ENCODE measurements around the gene PRR7. TPM values are rescaled to one million over a fixed set of nuclear protein-coding genes. Genes with fewer than 3 reads are reported as not detected.

The PRR7 gene
- total RNA-seq, 1 experiment from 2014 or later: 39.2 TPM

DNA sequence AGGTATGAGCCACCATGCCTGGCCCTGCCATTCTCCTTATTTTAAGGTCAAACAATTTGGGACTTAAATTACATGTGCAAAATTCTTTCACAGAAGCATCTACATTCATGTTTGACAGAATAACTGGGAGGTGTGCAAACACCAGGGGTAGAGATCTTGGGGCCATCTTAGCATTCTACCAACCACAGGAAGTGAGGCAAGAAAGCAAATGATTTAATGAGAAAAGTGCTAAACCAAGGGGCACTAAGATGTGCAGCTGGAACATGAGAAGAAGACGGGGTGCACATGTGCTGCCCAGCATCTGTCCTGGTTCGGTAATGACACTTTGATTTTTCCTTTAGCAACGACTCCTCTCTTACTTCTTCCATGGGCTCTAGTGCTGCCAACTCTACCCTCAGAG lies 36.0 kb upstream of the PRR7 start:
- DNase-seq (ENCODE audit: low read depth, low spot score): no peak
- POLR2A ChIA-PET: no interaction called here
- no peak overlapping the region for H3K4me3 ChIP-seq (ENCODE audit: low read depth in 2 of 2, low read length in 2 of 2)
- H3K4me1 ChIP-seq (ENCODE audit: control insufficient read depth, insufficient read depth, low read length): no peaks in the 10 kb centered on the region
- in situ Hi-C loops (cut with HindIII; ENCODE audit: low pct_unique_long_range_greater_than_20kb, low sequenced_read_pairs) (no loop called here), intact Hi-C loops (cut with micrococcal nuclease; ENCODE audit: unreplicated experiment) (no loop called here)
- no peaks in the 10 kb centered on the region for H3K36me3 ChIP-seq (ENCODE audit: control insufficient read depth, insufficient read depth, low read length)
- CTCF ChIA-PET: no interaction called here
- ATAC-seq: no peak
- H3K9me3 ChIP-seq (ENCODE audit: control insufficient read depth, insufficient read depth, low read depth, low read length): no peaks in the 10 kb centered on the region
- no TSS peak for BruUV-seq (replicated peaks)
- no peak overlapping the region for H3K27ac ChIP-seq (ENCODE audit: low read length)
- TF ChIP-seq, protein P1, sequence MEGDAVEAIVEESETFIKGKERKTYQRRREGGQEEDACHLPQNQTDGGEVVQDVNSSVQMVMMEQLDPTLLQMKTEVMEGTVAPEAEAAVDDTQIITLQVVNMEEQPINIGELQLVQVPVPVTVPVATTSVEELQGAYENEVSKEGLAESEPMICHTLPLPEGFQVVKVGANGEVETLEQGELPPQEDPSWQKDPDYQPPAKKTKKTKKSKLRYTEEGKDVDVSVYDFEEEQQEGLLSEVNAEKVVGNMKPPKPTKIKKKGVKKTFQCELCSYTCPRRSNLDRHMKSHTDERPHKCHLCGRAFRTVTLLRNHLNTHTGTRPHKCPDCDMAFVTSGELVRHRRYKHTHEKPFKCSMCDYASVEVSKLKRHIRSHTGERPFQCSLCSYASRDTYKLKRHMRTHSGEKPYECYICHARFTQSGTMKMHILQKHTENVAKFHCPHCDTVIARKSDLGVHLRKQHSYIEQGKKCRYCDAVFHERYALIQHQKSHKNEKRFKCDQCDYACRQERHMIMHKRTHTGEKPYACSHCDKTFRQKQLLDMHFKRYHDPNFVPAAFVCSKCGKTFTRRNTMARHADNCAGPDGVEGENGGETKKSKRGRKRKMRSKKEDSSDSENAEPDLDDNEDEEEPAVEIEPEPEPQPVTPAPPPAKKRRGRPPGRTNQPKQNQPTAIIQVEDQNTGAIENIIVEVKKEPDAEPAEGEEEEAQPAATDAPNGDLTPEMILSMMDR (IDR thresholded peaks at IDR 0.05): no peak
- TF ChIP-seq TCF7L2 (IDR thresholded peaks at IDR 0.05; ENCODE audit: low read depth, low read length) (no peak), SIN3A (IDR thresholded peaks at IDR 0.05; ENCODE audit: borderline replicate concordance, insufficient read depth, low read depth, low read length) (no peak), POLR2AphosphoS5 (IDR thresholded peaks at IDR 0.05; ENCODE audit: low read depth, low read length) (no peak)
- TF ChIP-seq, protein P2, sequence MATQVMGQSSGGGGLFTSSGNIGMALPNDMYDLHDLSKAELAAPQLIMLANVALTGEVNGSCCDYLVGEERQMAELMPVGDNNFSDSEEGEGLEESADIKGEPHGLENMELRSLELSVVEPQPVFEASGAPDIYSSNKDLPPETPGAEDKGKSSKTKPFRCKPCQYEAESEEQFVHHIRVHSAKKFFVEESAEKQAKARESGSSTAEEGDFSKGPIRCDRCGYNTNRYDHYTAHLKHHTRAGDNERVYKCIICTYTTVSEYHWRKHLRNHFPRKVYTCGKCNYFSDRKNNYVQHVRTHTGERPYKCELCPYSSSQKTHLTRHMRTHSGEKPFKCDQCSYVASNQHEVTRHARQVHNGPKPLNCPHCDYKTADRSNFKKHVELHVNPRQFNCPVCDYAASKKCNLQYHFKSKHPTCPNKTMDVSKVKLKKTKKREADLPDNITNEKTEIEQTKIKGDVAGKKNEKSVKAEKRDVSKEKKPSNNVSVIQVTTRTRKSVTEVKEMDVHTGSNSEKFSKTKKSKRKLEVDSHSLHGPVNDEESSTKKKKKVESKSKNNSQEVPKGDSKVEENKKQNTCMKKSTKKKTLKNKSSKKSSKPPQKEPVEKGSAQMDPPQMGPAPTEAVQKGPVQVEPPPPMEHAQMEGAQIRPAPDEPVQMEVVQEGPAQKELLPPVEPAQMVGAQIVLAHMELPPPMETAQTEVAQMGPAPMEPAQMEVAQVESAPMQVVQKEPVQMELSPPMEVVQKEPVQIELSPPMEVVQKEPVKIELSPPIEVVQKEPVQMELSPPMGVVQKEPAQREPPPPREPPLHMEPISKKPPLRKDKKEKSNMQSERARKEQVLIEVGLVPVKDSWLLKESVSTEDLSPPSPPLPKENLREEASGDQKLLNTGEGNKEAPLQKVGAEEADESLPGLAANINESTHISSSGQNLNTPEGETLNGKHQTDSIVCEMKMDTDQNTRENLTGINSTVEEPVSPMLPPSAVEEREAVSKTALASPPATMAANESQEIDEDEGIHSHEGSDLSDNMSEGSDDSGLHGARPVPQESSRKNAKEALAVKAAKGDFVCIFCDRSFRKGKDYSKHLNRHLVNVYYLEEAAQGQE (IDR thresholded peaks at IDR 0.05; ENCODE audit: insufficient read depth in 1 of 2, low read depth in 2 of 2, low read length in 1 of 2): no peak
- no peaks in the 10 kb centered on the region for H3K27me3 ChIP-seq (ENCODE audit: control insufficient read depth, insufficient read depth, low read length)

DNA sequence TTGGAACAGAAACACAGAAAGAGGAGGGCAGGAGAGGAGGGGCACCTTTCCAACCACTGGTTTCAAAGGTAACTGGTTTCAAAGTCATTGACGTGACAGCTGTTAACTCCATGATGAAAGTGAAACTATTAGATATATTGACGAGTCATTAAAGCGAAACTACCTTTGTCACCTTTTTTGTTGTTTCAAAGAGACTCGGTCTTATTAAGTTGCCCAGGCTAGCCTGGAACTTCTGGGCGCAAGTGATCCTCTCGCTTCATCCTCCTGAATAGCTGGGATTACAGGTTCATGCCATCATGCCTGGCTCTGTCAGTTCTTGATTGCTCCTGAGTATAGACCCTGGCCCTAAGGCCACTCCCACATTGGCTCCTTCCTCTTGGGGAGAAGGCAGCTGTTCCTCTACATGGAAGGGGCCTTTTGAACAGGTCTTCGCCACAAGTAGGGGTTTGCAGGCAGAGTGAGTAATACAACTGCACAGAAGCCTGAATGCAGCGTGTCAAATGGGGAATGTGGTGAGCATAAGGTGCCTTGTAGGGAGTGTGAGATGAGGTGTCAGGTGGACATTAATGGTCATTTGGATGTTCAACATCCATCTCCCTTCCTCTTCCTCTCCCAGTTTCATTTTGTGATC lies 33.9 kb upstream of the PRR7 start:
- CTCF ChIA-PET: interaction anchor here (0.7 kb wide), 1 partner anchor 109 kb away, joined by 4 read pairs; no protein-coding TSS in a partner anchor
- no TSS peak for BruUV-seq (replicated peaks)
- Histone ChIP-seq H3K4me3 (ENCODE audit: low read depth in 2 of 2, low read length in 2 of 2) (no peak overlapping the region), H3K27me3 (ENCODE audit: control insufficient read depth, insufficient read depth, low read length) (no peaks in the 10 kb centered on the region), H3K36me3 (ENCODE audit: control insufficient read depth, insufficient read depth, low read length) (no peaks in the 10 kb centered on the region), H3K4me1 (ENCODE audit: control insufficient read depth, insufficient read depth, low read length) (no peaks in the 10 kb centered on the region), H3K9me3 (ENCODE audit: control insufficient read depth, insufficient read depth, low read depth, low read length) (no peaks in the 10 kb centered on the region), H3K27ac (ENCODE audit: low read length) (no peak overlapping the region)
- TF ChIP-seq, protein P2 (IDR thresholded peaks at IDR 0.05; ENCODE audit: insufficient read depth in 1 of 2, low read depth in 2 of 2, low read length in 1 of 2): no peak
- TF ChIP-seq, protein P1 (IDR thresholded peaks at IDR 0.05): no peak
- no peak for TF ChIP-seq SIN3A (IDR thresholded peaks at IDR 0.05; ENCODE audit: borderline replicate concordance, insufficient read depth, low read depth, low read length)
- TF ChIP-seq POLR2AphosphoS5 (IDR thresholded peaks at IDR 0.05; ENCODE audit: low read depth, low read length): no peak
- TF ChIP-seq TCF7L2 (IDR thresholded peaks at IDR 0.05; ENCODE audit: low read depth, low read length): no peak
- intact Hi-C loops (cut with micrococcal nuclease; ENCODE audit: unreplicated experiment) (no loop called here), in situ Hi-C loops (cut with HindIII; ENCODE audit: low pct_unique_long_range_greater_than_20kb, low sequenced_read_pairs) (no loop called here)
- ATAC-seq: no peak
- POLR2A ChIA-PET: no interaction called here
- DNase-seq (ENCODE audit: low read depth, low spot score): no peak

Data from Panc1 (cell line).